Measurements from ENCODE around the gene SMYD3.

Gene SMYD3

DNA sequence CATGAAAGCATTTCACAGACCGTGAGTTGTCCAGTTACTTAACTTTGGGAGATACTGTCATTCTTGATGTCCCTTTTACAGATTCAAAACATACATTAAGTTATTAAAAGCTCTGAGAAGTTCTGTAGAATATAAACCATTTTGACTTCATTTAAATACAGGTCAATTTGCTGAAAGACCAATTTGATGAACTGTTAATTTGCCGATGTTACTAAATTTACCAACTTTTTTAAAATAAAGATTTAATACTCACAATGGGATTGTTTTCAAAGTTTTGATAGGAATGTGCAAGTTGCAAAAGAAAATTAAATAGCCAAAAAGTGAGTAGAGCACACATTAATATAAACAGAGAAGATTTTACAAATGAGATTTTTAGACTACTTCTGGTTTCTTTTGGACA lies 666.1 kb downstream of the SMYD3 start:
- no peak for DNase-seq (ENCODE audit: extremely low read depth, insufficient read length)
- TF ChIP-seq, protein P1, sequence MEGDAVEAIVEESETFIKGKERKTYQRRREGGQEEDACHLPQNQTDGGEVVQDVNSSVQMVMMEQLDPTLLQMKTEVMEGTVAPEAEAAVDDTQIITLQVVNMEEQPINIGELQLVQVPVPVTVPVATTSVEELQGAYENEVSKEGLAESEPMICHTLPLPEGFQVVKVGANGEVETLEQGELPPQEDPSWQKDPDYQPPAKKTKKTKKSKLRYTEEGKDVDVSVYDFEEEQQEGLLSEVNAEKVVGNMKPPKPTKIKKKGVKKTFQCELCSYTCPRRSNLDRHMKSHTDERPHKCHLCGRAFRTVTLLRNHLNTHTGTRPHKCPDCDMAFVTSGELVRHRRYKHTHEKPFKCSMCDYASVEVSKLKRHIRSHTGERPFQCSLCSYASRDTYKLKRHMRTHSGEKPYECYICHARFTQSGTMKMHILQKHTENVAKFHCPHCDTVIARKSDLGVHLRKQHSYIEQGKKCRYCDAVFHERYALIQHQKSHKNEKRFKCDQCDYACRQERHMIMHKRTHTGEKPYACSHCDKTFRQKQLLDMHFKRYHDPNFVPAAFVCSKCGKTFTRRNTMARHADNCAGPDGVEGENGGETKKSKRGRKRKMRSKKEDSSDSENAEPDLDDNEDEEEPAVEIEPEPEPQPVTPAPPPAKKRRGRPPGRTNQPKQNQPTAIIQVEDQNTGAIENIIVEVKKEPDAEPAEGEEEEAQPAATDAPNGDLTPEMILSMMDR (IDR thresholded peaks at IDR 0.05; ENCODE audit: insufficient read depth, low read length, poor library complexity, severe bottlenecking) = no peak
- H3K27me3 ChIP-seq (replicated peaks; ENCODE audit: control insufficient read depth, insufficient read depth, low read length) = no peaks in the 10 kb centered on the region

DNA sequence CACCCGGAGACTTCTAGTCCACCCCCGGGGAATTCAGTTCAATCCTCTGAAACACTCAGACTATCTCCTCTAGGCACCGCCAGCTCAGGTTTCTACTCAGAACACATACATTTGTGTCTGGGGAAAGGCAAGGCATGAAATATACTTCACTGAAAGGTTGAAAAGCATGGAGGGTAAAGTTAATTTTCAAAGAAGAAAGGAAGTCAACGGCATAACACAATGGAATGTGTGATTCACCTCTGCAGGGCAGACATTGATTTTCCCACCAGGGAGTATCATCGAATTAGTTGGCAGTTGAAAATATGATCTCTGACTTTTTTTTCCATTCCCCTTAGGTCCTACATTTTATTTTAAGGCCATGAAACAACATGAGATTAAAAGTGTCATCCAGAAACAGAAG lies 669.4 kb downstream of the SMYD3 start:
- Histone ChIP-seq H3K36me3 (ENCODE audit: control insufficient read depth, insufficient read depth, low read length) (no peaks in the 10 kb centered on the region), H3K4me3 (replicated peaks; ENCODE audit: low read depth, low read length) (no peak overlapping the region), H3K27me3 (replicated peaks; ENCODE audit: control insufficient read depth, insufficient read depth, low read length) (no peaks in the 10 kb centered on the region)
- DNase-seq (ENCODE audit: extremely low read depth, insufficient read length) = no peak
- TF ChIP-seq, protein P1 (IDR thresholded peaks at IDR 0.05; ENCODE audit: insufficient read depth, low read length, poor library complexity, severe bottlenecking) = no peak

More for the DNA sequence above, 666.1 kb downstream of the SMYD3 start:
- Histone ChIP-seq H3K4me3 (replicated peaks; ENCODE audit: low read depth, low read length) (no peak overlapping the region), H3K36me3 (ENCODE audit: control insufficient read depth, insufficient read depth, low read length) (no peaks in the 10 kb centered on the region)

DNA sequence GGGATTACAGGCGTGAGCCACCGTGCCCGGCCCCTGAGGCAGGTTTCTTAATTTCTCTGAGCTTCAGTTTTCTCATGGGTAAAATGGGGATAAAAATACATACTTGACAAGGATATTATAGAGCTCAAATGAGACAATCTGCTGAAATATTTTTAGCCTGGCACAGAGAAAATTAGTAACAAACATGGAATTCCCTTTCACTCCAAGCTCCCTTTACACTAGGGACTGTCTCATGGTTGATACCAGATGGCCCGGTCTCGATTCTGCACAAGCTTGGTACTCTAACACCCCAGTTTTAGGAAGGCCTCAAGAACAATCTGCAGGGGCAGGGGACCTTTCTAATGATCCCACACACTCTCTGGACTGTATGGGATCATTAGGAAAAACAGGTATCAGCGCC lies 671.7 kb downstream of the SMYD3 start:
- Histone ChIP-seq H3K4me3 (replicated peaks; ENCODE audit: low read depth, low read length) (no peak overlapping the region), H3K36me3 (ENCODE audit: control insufficient read depth, insufficient read depth, low read length) (no peaks in the 10 kb centered on the region), H3K27me3 (replicated peaks; ENCODE audit: control insufficient read depth, insufficient read depth, low read length) (no peaks in the 10 kb centered on the region)
- TF ChIP-seq, protein P1 (IDR thresholded peaks at IDR 0.05; ENCODE audit: insufficient read depth, low read length, poor library complexity, severe bottlenecking) = no peak
- DNase-seq (ENCODE audit: extremely low read depth, insufficient read length) = no peak

DNA sequence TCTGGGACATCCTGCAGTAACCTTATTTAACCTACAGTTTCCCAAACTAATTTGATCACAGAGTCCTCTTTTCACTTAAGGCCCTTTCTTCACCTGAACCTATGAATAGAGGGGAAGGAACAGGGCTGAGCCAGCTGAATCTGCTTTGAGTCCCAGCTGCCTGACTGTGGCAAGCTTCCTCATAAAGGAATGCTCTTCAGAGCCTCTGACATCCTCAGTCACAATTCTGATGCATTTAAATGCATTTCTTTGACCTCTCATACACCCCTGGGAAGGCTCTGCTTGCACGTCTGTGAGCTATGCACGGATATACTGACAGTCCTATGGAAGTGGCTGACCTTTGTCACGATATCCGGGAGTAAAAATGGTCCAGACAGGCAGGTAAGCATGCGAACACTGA lies 673.1 kb downstream of the SMYD3 start:
- Histone ChIP-seq H3K4me3 (replicated peaks; ENCODE audit: low read depth, low read length) (no peak overlapping the region), H3K36me3 (ENCODE audit: control insufficient read depth, insufficient read depth, low read length) (no peaks in the 10 kb centered on the region), H3K27me3 (replicated peaks; ENCODE audit: control insufficient read depth, insufficient read depth, low read length) (no peaks in the 10 kb centered on the region)
- DNase-seq (ENCODE audit: extremely low read depth, insufficient read length) = no peak
- TF ChIP-seq, protein P1 (IDR thresholded peaks at IDR 0.05; ENCODE audit: insufficient read depth, low read length, poor library complexity, severe bottlenecking) = no peak

DNA sequence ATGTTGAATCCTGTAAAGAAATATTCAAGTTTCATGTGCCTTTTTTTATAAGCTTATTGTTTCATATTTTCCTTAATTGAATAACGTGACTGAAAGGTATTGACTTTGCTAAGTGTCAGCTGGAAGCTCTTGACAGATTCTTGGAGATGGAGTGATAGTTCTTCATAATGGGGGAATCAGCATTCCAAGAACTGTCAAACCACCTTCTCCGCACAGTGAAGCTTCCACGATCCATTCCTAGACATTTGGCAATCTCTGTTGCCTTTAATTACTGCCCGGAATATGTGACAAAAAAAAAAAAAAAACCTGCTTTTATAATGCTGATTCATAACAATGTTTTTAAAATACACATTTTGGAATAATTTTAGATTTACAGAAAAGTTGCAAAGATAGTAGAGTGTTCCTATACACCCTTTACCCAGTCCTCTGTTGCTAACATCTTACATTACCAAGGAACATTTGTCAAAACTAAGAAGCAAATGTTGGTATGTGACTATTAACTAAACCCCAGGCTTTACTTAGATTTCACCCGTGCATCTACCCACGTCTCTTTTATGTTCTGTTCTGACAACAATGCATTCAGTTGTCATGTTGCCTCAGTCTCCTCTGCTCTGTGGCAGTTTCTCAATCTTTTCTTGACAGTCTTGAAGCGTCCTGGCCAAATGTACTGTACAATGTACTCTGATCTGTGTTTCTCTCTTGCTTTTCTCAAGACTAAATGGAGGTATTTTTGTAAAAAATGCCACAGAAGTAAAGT lies 674.1 kb downstream of the SMYD3 start:
- no peak for DNase-seq (ENCODE audit: extremely low read depth, insufficient read length)
- H3K27me3 ChIP-seq (replicated peaks; ENCODE audit: control insufficient read depth, insufficient read depth, low read length) = no peaks in the 10 kb centered on the region
- H3K4me3 ChIP-seq (replicated peaks; ENCODE audit: low read depth, low read length) = no peak overlapping the region
- H3K36me3 ChIP-seq (ENCODE audit: control insufficient read depth, insufficient read depth, low read length) = no peaks in the 10 kb centered on the region
- TF ChIP-seq, protein P1 (IDR thresholded peaks at IDR 0.05; ENCODE audit: insufficient read depth, low read length, poor library complexity, severe bottlenecking) = no peak

Data from GM06990 (cell line).